NCI-H748 (cell line): ENCODE data around the gene DUSP16.
"Not testable (repeated sequence)": the region's sequence is repeated elsewhere in the genome, so short reads cannot be mapped to it uniquely, and the experiment has no call there.

ENCODE experiments used
- DNase-seq: peaks from one replicate; lab custom pipeline; 2025; ENCODE audit not compliant: unreplicated experiment; lab: John Stamatoyannopoulos, UW

Gene DUSP16, protein sequence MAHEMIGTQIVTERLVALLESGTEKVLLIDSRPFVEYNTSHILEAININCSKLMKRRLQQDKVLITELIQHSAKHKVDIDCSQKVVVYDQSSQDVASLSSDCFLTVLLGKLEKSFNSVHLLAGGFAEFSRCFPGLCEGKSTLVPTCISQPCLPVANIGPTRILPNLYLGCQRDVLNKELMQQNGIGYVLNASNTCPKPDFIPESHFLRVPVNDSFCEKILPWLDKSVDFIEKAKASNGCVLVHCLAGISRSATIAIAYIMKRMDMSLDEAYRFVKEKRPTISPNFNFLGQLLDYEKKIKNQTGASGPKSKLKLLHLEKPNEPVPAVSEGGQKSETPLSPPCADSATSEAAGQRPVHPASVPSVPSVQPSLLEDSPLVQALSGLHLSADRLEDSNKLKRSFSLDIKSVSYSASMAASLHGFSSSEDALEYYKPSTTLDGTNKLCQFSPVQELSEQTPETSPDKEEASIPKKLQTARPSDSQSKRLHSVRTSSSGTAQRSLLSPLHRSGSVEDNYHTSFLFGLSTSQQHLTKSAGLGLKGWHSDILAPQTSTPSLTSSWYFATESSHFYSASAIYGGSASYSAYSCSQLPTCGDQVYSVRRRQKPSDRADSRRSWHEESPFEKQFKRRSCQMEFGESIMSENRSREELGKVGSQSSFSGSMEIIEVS

GRCh38 chr12:12562585-12563261 lies at the start of gene DUSP16:
Gene DUSP16 (minus strand): TSS chr12:12562863. CDS start chr12:12521098, 41,765 bp downstream.
- DNase-seq, result peak; percentile 90

GRCh38 chr12:12612358-12612757 lies 49.7 kb upstream of the DUSP16 start:
- peak; percentile 52 for DNase-seq

- DNase-seq, result peak; percentile 96
Observed at GRCh38 chr12:12611512-12612306, 49.0 kb upstream of the DUSP16 start, which contains the start of gene CREBL2. Gene CREBL2 (plus strand): TSS chr12:12611876. CDS start chr12:12612173, 297 bp downstream.

DNA sequence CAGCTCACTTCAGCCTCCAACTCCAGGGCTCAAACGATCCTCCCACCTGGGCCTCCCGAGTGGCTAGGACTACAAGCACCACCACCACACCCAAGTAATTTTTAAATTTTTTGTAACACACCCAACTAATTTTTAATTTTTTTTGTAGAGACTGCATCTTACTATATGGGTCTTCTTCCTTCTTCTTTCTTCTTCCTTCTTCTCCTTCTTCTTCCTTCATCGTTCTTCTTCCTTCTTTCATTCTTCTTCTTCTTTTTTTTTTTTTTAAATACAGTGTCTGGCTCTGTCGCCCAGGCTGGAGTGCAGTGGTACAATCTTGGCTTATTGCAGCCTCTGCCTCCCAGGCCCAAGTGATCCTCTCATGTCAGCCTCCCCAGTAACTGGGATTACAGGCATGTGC lies 48.0 kb upstream of the DUSP16 start:
- no peak for DNase-seq

- DNase-seq, result no peak
Observed at GRCh38 chr12:12609692-12610091, 47.0 kb upstream of the DUSP16 start.

- DNase-seq, result no peak
Observed at GRCh38 chr12:12608557-12608957, 45.9 kb upstream of the DUSP16 start.

GRCh38 chr12:12606781-12607589 lies 44.3 kb upstream of the DUSP16 start:
- no peak for DNase-seq

DNA sequence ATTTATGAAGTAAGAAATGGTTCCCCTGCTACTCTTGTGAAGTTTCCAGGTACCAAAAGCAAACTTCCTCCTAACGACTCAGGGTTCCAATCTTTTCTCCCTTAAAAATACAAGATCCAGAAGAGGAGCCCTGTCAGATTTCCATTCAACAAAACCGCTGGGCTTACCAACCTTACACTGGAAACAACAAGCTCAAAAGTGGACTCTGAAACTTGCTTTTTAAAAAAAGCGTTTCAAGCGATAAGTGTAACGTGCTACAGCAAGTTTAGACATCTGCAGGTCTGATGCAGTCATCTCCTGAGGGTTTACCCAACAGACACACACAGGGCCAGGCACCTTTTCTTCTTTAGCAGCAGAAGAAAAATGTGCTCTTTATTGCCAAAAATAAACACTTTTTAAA lies 42.1 kb upstream of the DUSP16 start:
- DNase-seq, result no peak

GRCh38 chr12:12600659-12601058 lies 38.0 kb upstream of the DUSP16 start:
- DNase-seq, result no peak

- no peak for DNase-seq
Observed at GRCh38 chr12:12599750-12600643, 37.3 kb upstream of the DUSP16 start.

DNA sequence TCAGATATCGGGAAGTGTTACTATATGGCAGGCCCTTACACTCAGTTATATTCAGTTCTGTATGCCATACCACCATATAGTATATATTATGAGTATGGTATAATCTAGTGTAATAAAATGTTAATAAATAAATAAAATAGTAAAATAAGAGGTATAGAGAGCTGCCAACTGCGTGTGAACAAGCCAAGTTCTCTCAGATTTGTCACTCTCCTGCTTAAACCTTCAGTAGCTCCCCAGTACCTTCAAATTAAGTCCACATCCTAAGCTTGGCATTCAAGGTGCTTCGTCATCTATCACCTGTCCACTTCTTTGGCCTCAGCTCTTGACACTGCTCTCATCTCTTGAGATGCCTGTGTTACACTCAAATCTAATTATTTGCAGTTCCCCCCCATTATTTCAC lies 36.2 kb upstream of the DUSP16 start:
- no peak for DNase-seq

DNA sequence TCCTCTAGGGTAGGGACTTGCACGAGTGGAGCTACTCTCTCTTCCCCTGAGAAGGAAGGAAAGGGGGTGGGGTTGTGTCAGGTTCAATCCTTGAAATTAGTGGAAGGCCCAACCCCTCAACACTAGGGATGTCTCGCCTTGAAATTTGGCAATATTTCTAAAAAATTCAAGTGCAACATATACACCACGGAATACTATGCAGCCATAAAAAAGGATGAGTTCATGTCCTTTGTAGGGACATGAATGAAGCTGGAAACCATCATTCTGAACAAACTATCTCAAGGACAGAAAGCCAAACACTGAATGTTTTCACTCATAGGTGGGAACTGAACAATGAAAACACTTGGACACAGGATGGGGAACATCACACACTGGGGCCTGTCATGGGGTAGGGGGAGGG lies 33.9 kb upstream of the DUSP16 start:
- not testable (repeated sequence) for DNase-seq

DNA sequence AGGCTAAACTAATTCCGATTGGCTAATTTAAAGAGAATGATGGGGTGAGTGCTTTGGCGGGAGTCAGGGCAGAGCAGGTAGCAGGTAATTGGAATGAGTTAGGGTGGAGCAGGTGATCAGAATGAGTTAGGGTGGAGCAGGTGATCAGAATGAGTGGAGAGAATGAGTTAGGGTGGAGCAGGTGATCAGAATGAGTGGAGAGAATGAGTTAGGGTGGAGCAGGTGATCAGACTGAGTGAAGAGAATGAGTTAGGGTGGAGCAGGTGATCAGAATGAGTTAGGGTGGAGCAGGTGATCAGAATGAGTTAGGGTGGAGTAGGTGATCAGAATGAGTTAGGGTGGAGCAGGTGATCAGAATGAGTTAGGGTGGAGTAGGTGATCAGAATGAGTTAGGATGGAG lies 33.3 kb upstream of the DUSP16 start:
- peak; percentile 16 for DNase-seq

- DNase-seq, result no peak
Observed at GRCh38 chr12:12592930-12593329, 30.3 kb upstream of the DUSP16 start.

DNA sequence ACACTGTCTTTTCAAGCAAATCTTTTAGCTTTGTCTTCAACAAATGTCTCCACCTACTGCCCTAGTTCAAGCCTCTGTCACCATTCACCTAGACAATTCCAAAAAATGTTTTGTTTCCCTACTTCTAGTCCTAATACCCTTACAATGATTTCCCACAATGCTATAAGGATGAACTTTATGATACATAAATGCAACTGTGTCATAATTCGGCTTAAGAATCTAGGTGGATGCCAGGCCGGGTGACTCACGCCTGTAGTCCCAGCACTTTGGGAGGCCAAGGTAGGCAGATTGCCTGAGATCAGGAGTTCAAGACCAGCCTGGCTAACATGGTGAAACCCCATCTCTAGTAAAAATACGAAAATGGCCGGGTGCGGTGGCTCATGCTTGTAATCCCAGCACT lies 28.3 kb upstream of the DUSP16 start:
- no peak for DNase-seq

GRCh38 chr12:12588436-12588835 lies 25.8 kb upstream of the DUSP16 start:
- DNase-seq, result not testable (repeated sequence)

GRCh38 chr12:12587878-12588277 lies 25.2 kb upstream of the DUSP16 start:
- no peak for DNase-seq

DNA sequence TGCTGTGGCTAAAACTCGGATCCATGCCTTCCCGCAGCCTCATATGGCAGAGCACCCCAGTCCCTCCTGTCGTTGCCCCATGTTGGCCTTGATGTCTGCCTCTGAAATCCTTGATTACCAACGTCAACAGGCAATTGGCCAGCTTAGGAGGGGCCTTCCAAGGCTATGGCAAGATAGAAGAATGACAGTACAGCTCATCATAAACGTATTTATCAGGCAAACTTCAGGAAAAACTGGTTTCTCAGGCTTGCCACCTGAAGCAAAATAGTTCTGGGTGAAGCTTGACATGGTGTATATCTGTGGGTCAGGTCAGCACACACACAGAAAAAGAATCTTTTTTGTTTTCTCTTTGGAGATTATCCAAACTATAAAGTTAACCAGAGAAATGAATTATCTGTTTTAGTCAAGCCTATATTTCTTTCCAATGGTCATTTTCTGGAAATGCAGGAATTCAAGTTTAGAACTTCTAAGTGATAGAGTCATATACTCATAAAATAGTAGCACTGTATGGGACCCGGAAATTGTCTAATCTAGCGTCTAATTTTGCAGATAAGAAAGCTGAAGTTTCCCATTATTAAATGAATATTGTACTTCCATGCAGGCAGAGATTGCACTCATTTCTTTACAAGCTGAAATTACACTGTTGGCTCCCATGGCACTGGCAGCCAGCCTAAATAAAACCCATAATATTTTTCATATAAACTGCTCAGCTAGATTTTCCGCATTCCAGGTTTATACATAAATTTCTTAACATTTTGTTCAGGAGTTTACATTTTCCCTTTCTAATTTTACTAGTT lies 24.4 kb upstream of the DUSP16 start:
- peak; percentile 6 for DNase-seq
